Ammon's horn (tissue), 1 donor: Measurements from ENCODE around the gene BORCS5.
"Not testable (repeated sequence)": the region's sequence is repeated elsewhere in the genome, so short reads cannot be mapped to it uniquely, and the experiment has no call there.

Experiments
- DNase-seq: peaks from one replicate; pipeline ENCODE4 v3.0.0-alpha.2; 2016; ENCODE audit warnings: low spot score

The BORCS5 gene

GRCh38 chr12:12396694-12397093, 39.8 kb downstream of the BORCS5 start:
- no peak for DNase-seq

GRCh38 chr12:12397184-12397583, 40.3 kb downstream of the BORCS5 start:
- no peak for DNase-seq

DNA sequence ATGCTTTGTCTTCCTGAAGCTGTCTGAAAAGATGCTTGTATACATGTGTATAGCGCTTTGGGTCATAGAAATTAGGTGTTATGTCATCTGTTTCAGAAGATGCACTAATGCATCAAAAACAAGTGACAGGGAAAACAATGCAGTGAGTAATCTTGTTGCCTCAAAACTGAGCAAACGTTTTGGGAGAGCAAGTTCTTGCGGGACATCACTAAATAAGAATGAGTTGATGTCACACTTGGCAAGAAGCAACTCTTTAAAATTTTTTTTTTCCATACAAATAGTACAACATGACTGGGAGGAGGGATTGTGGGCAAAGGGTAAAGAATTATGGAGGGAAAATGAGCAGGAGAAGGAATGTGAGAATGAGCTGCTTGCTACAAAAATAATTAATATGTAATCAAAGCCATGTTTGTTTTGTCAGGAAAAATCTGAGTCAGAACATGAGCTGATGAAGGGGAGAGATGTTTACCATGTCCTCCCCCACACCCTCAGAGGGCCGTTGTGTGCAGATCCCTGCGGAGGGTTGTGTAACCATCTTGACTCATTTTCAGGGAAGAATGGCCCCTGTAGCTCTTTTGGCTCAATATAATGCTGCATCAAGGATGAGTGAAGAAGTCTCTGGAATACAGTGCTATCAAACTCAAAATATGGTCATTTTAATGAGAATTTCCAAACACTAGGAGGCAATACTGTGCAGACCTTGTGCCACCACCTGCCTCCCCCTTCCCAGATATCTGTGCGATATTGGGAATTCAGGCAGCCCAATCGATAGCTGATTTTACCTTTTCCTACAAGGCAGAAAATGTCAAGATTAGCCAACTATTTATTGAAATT, 41.4 kb downstream of the BORCS5 start:
- peak; percentile 54 for DNase-seq

DNA sequence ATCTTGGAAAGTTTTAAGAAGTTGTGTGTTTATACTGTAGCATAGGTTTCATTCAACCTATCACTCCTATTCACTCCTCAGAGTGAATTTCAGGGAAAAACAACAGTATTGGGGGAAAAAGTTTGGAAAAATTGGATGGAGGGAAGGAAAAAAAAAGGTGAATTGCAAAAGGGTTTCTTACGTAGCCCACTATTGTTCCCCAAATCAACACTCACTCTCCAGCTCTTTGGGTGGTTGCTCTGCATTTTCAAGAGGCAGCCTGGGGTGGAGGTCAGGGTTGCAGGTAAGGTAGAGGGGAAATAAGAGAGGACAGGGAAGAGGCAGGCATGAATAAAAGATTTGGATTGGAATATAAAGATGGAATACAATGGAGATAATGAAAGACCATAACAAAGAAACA, 42.3 kb downstream of the BORCS5 start:
- no peak for DNase-seq

- no peak for DNase-seq
Observed at GRCh38 chr12:12399776-12400305, 43.0 kb downstream of the BORCS5 start.

DNA sequence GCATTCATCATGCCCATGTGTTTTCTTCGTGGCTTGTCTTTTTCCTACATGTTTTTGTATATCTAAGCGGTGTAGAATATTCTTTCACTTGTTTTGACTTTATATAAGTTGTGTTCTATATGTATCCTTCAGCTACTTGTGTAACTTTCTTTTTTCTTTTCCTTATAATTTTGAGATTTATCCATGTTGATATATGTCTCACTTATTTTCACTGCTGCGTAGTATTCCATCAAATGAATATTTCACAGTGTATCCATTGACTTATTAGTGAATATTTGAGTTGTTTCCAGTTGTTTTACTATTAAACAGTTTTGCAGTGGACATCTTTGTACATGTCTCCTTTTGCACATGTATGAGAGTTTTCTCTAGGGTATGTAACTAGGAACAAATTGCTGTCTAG, 43.9 kb downstream of the BORCS5 start:
- DNase-seq, result no peak

DNA sequence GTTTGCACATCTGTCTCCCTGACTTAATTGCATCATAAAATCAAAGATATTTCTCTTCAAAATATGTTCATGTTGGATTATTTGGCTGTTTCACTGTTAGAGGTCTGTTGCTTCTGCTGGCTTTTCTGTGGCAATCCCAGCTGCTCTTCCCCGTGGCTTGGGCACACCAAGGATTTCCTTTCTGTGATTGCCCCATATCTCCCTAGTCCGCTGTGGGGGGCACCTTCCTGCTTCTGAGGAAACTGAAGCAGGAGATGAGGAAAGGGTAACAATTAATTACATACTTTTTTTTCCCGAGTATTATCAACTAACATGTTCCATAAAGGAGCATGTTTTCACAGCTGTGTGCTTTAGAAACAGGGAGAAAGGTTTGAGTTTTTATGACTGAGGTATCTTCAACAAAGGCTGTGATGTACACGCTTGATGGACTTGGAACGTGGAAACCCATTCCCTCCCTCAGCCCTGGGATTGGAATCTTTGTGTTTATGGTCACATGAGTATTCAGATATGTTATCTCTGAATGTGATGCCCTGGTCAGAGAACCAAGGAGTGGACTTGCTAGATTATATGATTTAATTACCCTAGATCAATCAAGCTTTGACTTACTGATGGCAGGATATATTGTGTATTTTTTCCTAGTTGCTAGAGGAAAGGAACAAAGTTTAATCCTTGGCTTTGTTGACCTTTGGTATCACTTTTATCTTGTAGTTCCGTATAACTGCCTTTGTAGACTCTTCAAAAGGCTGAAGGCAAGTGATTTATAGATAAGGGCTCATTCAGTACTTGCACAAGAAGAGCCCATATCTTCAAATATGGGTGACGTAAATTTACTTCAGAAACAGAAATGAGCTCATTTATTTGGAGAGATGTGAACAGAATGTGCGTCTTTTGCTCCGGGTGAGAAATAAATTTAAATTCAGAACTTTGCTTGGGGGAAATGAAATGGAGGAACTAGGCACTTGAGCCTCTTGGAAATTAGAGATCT, 46.7 kb downstream of the BORCS5 start:
- DNase-seq, result no peak

GRCh38 chr12:12404297-12404696, 47.4 kb downstream of the BORCS5 start:
- no peak for DNase-seq

DNA sequence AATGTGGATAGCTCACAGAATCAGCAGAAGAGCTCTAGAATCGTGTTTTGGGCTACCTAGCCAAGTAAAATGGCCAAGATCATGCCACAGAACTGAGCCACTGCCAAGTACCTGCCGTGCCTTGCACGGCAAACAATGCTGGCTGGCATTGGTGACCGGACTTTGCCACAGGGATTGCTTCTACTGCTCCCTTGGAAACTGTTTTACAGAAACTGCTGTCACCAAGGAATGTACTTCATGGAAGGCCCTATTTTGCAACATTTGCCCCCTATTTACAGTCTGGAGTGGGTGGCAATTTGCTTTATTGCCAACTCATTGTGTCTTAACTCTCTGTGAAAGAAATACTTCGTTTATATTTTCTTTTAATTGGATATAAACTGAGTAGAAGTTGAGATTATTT, 49.0 kb downstream of the BORCS5 start:
- peak; percentile 67 for DNase-seq

DNA sequence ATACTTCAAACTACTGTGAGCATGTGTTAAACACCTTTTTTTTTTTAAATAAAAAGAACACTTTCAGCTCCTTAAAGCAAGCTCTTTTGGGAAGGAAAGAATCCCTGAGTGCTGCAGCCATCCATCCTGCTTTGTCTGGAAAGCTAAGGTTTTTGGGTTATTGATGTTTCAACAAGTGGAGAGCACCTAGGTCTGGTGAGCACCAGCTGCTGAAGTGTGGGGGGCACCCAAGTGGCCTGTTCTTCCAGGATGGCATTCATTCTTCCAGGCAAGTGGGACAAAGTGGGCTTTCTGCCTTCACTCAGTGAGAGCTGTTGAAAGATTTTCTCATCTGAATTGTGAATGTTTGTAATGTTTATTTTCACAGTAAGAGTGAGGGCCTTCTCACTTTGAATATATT, 49.9 kb downstream of the BORCS5 start:
- DNase-seq, result no peak

DNA sequence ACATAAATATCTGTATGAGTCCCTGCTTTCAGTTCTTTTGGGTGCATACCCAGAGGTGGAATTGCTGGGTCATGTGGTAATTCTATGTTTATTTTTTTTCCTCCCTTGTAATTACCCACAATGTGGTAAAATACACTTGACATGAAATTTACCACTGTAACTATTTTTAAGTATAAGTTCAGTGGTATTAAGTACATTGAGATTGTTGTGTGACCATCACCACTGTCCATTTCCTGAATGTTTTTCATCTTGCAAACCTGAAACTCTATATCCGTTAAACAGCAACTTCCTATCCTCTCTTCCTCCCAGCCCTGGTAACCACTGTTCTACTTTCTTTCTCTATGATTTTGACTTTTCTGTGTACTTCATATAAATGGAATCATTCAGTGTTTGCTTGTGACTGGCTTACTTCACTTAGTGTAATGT, 51.4 kb downstream of the BORCS5 start:
- DNase-seq, result no peak

- DNase-seq, result not testable (repeated sequence)
Observed at GRCh38 chr12:12409337-12409736, 52.5 kb downstream of the BORCS5 start.

GRCh38 chr12:12415886-12416285, 59.0 kb downstream of the BORCS5 start:
- no peak for DNase-seq

GRCh38 chr12:12419165-12419564, 62.3 kb downstream of the BORCS5 start:
- not testable (repeated sequence) for DNase-seq

GRCh38 chr12:12423367-12423766, 66.5 kb downstream of the BORCS5 start:
- no peak for DNase-seq

DNA sequence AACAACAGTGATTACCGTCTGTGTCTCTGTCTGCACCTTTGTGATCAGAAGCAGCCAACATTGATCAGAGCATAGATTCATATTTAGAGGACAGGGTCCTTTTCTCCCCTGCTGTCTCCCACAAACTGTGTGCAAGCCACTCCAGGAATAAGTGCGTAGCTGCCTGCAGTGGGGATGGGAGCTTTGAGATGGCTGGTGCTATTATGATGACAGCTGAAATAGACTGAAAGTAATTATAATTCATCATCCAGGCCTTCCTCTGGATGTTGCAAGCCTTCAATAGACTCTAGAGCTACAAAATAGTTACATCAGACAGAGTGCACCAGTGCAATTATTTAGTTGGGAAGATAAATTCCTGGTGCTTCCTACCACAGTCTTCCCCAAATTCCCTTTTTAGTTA, 68.1 kb downstream of the BORCS5 start:
- no peak for DNase-seq

DNA sequence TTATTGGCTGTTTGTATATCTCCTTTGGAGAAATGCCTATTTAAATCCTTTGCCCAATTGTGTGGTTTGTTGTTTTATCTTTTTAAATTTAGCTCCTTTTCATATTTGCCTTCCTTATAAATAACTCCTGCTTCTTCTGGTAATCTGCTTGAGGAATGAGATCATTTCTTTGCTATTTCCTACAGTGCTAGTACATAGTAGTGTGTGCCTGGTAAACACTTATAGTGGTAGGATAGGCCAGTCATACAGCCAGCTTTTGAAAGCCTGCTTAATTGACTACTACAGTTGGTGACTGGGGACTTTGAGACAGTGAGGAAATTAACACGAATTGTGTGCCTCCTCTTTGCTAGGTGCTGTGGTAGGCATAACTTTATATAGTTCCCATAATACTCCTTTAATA, 68.7 kb downstream of the BORCS5 start:
- DNase-seq, result no peak

DNA sequence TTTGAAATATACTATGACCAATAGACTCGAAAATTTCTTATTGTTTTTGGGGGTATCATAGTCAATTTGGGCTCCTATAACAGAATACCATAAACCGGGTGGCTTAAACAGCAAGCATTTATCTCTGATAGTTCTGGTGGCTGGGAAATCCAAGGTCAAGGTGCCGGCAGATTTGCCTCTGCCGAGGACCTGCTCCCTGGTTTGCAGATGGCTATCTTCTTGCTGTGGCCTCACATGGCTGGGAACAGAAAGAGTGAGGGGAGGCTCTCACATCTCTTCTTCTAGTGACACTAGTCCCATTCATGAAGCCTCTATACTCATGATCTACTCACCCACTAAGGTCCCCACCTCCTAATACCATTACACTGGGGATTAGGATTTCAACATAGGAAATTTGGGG, 70.7 kb downstream of the BORCS5 start:
- no peak for DNase-seq

- no peak for DNase-seq
Observed at GRCh38 chr12:12428047-12428446, 71.2 kb downstream of the BORCS5 start.

DNA sequence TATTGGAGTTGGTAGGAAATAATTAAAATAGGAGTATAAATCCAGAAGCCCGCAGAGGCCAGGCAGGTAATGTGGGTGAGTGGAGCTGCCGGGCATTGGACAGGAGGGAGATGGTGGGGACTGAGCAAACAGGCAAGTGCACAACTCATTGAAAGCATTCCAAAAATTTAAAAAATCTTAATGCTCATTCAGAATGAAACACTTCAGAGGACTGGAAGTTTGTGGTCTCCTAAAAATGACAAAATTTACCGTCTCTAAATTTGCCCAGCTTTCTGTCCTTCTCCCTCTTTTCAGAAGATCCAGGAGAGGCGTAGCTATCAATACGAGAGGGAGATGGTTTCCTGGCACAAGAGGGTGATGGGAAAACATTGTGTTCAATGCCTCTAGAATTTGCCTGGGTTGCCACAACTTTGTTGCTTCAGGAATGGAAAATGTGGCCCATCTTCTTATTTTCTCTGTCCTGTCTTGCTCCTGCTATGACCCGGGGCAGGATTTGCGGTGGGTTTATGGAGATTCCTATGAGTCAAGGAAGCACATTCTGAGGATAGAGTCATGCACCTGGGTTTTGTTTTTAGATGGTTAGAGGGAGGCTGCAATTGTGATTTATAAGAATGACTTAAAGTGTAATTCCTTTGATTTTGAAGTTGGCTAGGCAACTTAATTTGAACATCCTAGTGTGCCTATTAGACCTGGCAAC, 72.2 kb downstream of the BORCS5 start:
- no peak for DNase-seq

GRCh38 chr12:12432364-12432763, 75.5 kb downstream of the BORCS5 start:
- no peak for DNase-seq

- DNase-seq, result no peak
Observed at GRCh38 chr12:12433203-12433731, 76.4 kb downstream of the BORCS5 start.
